Stimulated activated CD4-positive, alpha-beta T cell treated with anti-CD3 and anti-CD28 coated beads, Interleukin-15, amount 100 ng/mL, for 48 hours (primary cell): ENCODE measurements around the gene AGRN.
"Not testable (repeated sequence)": the region's sequence is repeated elsewhere in the genome, so short reads cannot be mapped to it uniquely, and the experiment has no call there.

ENCODE experiments used
- DNase-seq, 2 donors: peaks; one replicate each; pipeline ENCODE4 v3.0.0-alpha.2; 2020; ENCODE audit warnings: low read depth in 2 of 2

The AGRN gene

DNA sequence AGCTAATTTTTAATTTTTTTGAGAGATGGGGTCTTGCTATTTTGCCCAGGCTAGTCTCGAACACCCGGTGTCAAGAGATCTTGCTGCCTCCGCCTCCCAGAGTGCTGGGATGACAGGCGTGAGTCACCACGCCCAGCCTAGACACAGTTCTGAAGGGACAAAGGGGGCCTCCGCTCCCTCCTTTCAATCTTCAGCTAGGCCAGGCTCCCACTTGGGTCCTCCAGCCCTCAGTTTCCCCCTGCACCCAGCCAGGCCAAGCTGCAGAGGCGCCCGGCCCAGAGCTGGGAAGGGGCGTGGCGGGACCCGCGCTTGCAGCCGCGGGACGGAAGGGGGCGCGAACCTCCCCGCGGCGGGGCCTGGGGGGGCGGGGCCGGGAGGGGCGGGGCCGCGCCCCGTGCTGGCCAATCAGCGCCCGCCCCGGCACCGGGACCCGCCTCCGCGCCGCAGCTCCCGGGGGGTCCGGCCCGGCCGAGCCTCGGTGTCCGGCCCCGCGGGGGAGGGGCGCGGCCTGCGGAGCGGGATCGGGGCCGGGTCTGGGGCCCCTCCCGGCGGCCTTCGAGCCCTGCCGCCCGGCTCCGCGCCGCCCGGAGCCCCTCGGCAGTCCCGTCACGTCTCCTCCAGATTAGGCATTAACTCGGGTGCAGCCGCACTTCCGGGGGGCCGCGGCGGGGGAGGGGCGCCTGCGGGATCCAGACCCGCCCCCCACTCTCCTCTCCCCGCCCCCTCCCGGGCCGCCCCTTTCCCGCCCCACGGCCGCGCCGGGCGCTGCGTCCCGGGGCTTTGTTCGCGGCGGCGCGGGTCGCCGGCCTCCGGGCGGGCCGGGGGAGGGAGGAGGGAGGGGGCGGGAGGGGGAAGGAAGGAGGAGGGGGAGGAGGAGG lies 559 bp upstream of the AGRN start:
- DNase-seq: peak; percentile 45 to 75

DNA sequence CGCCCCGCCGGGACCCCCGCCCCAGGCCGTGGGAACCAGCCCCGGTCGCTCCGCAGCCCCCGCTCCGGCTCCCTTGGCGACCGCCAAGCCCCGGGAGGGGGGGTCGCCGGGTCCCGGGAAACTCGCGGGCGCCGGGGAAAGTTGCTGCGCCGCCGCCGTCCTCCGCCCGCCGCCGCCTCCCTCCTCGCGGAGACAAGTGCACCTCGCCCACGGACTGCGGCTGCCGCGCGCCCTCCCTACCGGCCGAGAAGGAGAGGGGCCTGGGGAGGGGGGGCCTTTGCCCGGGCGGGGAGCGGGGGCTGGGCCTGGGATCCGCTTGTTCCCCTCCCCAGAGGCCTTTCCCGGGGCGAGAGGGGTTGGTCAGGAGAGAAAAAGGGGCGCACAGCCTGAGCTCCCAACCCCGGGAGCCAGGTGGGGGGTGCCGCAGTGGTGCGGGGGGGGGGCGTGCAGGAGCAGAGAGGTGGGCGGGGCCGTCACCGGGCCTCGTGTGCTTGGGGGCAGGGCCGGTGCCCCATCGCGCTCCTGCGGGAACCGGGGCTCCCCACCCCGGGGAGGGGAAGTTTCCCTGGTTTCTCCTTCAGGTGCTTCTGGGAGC lies 592 bp downstream of the AGRN start:
- no peak for DNase-seq

DNA sequence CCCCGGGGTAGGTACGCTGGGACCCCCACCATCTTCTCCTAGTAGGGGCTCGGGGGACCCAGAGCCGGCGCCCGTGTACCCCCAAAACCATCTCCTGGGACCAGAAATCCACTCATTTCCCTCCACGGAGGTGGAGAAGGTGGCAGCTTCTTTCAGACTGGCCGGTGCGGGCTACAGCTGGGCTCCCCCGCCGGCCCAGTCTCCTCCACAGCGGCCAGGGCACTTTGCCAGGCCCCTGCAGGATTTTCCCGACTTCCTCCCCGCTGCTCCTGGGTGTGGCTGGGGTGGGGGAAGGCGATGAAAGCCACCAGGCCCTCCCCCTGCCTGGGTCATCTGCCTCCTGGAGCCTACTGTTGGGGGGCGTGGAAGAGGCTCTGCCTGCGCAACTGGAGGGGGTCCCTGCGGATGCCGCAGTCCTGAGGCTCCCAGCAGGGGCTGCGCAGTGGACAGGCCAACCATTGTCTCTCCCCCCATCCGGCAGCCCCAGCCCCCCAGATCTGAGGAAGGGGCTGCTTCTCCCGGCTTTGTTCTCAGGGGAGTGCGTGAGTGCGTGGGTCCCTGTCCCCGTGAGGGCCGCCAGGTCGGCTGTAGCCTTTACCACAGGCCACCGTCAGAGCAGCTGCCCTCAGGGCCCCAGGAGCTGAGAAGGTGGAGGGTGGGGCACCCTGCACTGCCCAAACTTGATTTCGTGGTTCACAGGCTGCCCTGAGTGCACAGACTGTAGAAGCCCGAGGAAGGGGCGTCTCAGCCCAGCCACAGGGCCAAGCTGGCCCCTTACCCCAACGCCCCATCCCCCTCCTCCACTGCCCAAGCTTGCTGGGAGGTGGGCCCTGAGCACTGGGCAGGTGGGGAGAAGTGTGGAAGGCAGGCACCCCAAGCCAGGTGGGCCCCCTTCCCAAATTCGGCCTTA lies 1.3 kb downstream of the AGRN start:
- DNase-seq: no peak

DNA sequence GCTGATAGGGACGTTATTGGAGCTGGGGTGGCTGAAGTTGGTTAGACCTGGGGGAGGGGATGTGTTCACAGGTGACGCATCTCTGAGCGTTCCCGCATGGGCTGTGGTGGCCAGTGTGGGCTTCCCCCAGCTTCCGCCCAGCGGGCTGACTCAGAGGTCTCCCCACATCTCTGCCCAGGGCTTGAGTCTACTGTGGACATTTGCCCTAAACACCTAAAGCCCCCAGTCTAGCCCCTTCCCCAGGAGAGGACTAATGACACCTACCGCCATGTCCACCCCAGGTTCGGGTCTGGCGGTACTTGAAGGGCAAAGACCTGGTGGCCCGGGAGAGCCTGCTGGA lies 2.0 kb downstream of the AGRN start:
- no peak for DNase-seq

DNA sequence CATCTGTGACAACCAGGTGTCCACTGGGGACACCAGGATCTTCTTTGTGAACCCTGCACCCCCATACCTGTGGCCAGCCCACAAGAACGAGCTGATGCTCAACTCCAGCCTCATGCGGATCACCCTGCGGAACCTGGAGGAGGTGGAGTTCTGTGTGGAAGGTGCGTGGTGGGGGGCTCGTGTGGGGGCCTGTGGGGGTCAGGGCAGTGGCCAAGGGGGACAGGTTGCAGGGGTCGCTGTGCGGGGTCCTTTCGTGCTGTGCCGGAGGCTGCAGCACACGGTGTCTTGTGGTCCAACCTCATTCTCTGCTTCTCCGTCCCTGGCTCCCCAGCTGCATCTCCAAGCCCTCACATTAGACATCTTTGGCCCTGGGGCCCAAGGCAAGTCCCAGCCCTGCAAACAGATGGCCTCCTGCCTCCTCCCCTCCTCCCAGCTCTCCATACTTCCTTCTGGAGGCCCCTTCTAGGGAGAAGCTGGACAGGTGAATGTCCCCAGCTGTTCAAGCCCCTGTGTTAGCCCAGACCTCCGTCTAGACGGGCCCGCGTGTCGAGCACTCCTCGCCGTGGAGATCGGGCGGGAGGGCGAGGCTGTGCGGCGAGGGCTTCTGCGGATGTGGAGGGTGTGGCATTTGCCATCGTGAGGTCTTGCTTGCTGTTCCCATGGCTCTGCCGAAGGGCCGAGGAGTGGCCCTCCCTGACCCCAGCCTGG lies 2.5 kb downstream of the AGRN start:
- no peak for DNase-seq

DNA sequence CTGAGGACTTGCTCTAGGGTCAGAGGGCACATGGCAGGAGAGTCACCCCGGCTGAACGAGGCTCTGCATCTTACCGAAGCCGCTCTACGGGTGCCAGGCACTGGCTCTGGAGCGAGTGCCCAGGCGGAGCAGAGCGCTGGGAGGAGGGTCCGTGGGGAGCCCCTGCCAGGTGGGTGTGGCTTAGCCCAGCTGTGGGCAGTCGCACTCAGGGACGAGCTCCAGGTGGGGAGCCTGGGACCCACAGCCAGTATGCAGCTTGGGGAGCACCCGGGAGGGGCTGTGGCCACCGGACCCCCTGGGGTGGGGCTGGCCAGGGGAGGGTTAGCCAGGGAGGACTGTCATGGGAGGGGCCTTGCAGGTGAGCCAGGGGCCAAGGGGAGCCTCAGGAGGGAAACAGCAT lies 3.8 kb downstream of the AGRN start:
- no peak for DNase-seq

DNA sequence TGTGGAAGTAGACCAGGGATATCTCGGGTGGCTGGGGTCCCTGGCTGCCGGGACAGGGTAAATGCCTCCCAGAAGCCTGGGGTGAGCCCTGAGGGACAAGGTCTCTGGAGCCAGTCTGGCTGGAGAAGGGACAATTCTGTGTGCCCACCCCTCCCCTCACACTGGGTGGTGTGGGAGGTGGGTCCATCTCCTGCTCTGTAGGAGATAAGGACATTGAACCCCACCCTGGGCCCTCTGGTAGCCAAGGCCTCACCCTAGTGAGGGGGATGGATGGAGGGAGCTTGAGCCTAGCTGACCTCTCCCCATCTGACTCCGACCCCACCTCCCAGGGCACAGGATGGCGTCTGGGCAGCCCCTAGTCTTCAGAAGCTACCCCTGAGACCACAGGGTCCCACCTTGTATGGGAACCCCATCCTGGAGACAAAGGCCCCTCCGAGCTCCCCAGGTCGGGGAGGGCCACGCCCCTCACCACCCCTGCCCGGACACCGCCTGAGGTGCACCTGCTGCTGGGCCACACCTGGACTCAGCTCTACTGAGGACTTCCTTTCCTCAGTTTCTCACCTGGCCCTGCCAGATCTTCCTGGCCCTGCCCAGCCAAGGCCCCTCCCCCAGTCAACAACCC lies 4.3 kb downstream of the AGRN start:
- no peak for DNase-seq

DNA sequence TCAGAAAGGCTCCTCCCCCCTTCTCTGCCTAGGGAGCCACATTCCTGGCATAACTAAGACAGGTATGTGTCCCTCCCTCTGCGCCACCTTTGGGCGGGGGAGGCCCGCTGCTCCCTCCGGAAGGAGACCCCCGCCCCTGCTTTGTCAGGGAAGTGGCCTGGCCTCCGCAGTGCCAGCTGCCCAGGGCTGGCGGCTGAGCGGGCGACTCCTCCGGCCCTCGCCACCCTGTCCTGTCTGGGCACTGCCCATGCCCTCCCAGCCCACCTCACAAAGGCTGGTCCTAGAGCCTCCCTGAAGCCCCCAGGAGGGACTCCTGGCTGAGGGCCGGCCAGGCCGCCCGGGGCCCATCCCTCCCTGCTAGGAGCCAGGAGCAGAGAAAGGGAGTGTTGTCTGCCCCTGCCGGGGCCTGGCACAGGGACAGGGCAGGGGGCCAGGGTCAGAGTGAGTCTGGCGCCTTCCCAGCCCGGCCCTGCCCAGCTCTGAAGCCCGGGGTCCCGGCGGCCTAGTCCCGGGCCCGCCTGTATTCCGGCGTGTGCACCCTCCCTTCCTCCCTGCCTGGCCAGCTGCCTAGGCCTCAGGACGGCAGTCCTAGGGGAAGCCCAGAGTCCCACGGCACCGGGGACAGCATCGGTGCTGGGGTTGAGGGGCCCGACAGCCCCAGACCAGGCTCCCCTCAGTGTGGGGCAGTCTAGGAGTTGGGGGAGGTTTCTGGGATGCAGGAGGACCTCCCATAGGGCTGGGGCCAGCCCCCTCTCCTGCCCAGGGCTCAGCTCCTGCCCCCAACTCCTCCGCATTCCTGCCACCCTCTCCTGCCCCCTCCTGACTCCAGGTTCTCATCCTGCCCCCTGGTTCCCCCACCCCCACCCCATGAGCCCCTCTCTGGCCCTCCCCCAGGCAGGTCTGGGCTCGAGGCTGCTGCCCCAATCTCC lies 5.1 kb downstream of the AGRN start:
- DNase-seq: no peak

DNA sequence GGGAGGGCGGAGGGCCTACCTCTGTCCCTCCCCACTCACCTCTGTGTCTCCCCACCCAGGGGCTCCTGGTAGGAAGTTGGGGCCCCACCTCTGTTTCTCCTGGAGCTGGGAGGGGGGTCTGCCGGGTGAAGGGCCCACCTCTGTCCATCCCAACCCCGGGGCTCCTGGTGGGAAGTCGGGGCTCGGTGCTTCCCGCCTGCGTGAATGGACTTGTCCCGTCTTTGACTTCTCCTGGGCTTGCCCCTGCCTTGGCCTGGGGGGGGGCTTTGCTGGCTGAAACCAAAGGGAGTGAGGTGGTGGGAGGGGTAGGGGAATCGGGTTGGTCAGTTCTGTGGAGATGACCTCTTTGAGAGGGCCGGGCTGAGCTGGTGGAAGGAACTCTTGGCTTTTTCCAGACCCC lies 5.8 kb downstream of the AGRN start:
- DNase-seq: no peak

DNA sequence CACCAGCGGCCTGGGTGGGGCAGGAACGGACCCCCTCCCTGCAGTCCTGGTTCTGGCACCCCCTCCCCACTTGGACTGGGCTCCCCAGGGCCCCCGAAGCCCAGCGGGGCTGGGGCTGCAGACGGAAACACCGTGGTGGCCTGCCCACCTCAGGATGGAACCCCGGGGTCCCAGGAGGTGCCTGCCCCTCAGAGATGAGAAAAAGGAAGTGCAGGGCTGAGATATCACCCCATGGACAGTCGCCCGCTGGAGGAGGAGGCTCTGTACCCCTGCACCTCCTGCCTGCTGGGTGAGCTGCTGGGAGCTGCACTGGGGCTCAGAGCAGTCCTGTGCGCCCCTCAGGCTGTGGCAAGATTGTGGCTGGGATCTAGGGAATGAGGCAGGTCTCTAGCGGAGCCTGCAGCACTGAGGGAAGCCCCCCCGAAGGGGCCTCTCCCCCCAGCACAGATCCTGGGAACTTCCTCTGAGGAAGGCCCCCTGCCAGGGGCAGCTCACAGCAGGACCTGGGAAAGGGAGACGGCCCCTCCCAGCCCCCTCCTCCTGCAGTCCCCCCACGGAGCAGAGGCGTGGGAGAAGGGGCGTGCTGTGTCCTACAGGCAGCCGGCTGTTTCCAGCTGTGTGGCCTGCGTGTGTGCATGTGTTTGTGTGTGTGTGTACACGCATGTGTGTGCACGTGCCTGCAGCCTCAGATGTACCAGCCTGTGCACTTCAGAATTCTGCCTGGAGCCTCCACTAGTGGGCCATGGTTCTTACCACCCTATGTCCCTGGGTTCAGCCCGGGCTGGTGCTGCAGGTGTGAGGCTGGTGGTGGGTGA lies 6.9 kb downstream of the AGRN start:
- DNase-seq: no peak

DNA sequence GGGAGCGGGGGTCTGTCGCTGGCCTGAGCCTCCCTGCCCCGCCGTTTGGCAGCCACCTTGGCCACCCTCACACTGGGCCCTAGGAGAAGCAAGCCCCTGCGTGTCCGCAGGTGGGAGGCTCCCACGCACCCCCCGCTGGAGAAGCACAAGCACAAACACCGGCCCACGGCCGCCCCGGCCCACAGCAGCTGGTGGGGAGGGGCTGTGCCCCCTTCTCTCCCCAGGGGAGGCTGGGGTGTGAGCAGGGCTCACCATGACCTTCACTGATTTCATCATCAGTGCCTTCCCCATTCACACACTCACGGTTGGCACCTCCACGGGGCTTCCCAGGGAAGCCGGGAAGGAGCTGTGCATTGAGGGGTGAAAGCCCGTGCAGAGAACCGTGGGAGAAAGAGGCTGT lies 7.9 kb downstream of the AGRN start:
- DNase-seq: no peak

DNA sequence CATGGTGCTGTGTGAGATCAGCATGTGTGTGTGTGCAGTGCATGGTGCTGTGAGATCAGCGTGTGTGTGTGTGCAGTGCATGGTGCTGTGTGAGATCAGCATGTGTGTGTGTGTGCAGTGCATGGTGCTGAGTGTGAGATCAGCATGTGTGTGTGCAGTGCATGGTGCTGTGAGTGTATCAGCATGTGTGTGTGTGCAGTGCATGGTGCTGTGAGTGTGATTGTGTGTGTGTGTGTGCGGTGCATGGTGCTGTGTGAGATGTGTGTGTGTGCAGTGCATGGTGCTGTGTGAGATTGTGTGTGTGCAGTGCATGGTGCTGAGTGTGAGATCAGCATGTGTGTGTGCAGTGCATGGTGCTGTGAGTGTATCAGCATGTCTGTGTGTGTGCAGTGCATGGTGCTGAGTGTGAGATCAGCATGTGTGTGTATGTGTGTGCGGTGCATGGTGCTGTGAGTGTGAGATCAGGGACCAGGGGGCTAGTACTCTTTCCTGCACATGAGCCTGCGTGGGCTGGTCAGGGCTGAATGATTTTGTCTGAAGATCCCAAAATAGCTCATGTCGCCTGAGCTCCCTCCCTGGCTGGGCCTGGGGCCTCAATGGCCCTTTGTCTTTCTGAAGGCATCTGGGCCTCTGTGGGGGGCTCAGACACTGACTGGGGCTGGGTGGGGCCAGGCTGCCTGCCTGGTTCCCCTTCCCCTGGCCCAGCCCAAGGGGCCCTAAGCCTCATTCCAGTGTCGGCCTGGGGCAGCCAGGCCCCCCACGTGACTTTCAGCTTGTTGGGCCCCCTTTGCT lies 11.1 kb downstream of the AGRN start:
- not testable (repeated sequence) for DNase-seq

DNA sequence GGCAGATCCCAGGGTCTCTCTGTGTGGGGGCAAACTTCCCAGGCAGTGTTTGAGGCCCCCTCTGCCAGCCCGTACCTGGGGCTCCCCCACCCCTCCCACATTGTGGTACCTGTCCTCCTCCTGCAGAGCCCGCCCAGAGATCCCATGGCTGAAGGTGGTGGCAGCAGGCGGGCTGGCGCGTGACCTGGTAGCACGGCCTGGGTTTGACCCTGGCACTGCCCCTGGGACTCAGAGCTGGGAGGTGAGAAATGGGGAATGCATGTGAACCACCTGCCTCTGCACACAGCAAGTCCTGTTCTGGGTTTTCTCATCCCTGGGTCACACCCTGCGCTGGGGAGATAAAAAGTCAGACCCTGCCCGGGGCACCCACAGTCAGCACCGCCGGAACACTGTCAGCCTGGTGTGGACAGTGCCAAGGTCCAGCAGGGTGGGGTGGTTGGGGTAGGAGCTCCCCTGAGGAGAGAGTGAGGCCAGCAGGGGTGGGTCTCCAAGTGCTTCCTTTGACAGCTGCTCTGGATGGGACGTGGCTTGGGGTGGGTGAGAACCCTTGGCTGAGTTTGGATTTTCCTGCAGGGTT lies 11.8 kb downstream of the AGRN start:
- no peak for DNase-seq

DNA sequence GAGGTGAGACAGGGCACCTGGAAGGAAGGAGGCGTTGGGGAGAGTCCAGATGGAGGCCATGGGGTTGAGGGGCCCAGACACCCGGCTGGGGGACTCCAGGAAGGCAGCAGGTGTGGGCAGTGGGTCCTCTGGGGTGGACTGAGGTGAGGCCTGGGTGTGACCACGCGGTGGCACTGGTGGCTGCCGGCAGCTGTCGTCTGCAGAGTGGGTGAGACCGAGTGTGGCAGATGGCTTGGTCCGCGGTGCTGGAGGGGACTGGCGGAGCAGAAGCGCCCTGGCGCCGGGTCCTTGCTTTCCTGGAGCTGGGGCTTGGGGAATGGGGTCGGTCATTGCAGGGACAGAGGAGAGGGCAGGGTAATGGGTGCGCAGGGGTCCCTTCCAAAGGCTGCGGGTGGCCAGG lies 12.5 kb downstream of the AGRN start:
- no peak for DNase-seq

DNA sequence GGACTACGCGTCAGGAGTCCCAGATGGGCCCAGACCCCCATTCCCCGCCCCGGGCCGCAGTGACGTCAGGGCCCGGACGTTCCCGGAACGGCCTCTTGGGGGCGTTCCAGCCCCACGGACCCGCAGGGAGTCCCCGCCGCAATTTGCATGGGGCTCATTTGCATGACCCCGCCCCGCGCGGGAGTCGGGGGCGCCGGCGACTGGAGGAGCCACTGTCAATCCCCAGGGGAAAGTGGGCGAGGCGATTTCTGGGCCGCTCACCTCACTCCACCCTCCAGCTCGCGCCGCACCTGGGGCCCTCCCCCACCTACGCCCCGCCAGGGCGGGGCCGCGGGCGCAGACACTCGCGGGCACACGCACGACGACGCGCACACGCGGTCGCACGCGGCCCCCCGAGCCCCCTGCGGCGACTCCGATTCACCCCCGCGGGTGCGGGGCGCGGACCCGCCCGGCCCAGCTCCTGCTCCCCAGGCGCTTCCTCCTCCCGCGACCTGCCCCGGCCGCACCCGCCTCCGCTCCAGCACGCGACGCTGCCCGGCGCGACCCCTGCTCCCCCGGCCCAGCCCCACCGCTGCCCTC lies 13.2 kb downstream of the AGRN start:
- peak; percentile 87 to 93 for DNase-seq

DNA sequence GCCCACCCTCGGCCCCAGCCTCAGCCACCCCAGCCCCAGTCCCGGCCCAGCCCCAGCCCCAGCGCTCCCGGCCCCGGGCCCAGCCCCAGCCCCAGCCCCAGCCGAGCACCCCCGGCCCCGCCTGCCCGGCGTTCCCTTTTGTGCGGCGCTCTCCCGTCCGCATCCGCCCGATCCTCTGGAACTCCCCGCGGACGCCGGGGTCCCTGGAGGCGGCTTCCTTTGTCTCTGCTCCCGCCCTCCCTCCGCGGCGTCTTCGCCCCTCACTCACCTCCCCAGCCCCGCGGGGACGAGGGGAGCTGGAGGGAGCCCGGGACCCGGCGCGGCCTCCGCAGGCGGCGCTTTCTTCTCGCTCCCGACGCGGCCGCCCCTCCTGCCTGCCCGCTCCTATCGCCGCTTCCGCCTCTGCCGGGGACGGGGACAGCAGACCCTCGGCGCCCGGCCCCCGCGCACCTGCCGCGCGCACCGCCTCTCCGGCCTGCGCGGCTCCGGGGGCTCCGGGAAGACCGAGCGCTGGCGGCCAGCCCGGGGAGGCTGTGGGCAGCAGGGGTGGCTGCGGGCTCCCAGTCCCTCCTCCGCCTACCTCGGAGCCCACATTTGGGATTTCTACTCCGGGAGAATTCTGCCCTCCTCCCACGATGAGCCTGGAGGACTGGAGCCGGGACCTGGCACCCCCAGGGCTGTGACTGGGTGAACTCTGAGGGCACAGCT lies 14.0 kb downstream of the AGRN start:
- DNase-seq: no peak

DNA sequence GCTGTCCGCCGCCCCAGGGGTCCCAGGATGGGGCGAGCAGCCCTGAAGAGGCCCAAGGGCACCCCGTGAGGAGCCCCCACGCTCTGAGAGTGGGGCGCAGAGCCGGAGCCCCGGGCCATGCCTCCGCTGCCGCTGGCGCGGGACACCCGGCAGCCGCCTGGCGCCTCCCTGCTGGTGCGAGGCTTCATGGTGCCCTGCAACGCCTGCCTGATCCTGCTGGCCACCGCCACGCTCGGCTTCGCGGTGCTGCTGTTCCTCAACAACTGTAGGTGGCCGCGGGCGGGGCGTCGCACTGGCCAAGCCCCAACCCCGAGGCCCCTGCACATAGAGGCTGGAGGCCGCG lies 14.5 kb downstream of the AGRN start:
- no peak for DNase-seq
